ENCODE measurements around the gene SCUBE3. TPM values are rescaled to one million over a fixed set of nuclear protein-coding genes. Genes with fewer than 3 reads are reported as not detected.

SCUBE3 gene
- total and polyA plus RNA-seq, 2 of the 8 experiments (the other 6 are each of a cell fraction or from before 2014, with no cell fraction given), result 0.80 to 1.0 TPM

GRCh38 chr6:35213824-35214756 lies at the start of gene SCUBE3 (continued):
- TF ChIP-seq SP1 (IDR thresholded peaks at IDR 0.05; ENCODE audit: low read depth, low read length) (no peak), POU5F1 (IDR thresholded peaks at IDR 0.05; ENCODE audit: low read depth, low read length) (no peak), YY1 (IDR thresholded peaks at IDR 0.05; ENCODE audit: low read depth, low read length) (no peak), POLR2AphosphoS5 (IDR thresholded peaks at IDR 0.05; ENCODE audit: low read depth, low read length) (no peak), RNF2 (IDR thresholded peaks at IDR 0.05; ENCODE audit: borderline replicate concordance, low read depth, low read length, missing control alignments, poor library complexity, severe bottlenecking) (no peak), SAP30 (IDR thresholded peaks at IDR 0.05; ENCODE audit: insufficient read depth, insufficient replicate concordance, low read length) (no peak), TBP (IDR thresholded peaks at IDR 0.05; ENCODE audit: low read depth, low read length) (no peak), TCF12 (IDR thresholded peaks at IDR 0.05; ENCODE audit: low read depth, low read length) (no peak), USF2 (IDR thresholded peaks at IDR 0.05; ENCODE audit: low read length) (no peak), ATF3 (IDR thresholded peaks at IDR 0.05; ENCODE audit: insufficient read depth, low read depth, low read length) (no peak), SIRT6 (IDR thresholded peaks at IDR 0.05; ENCODE audit: low read length) (no peak), KDM1A (IDR thresholded peaks at IDR 0.05; ENCODE audit: borderline replicate concordance, low read length) (0 out of 2 replicates have a peak, but pooled peaks have one; percentile 7), RBBP5 (IDR thresholded peaks at IDR 0.05; ENCODE audit: borderline replicate concordance, low read depth, low read length) (peak; percentile 92; the same call in 1 of the 2 replicates), BACH1 (IDR thresholded peaks at IDR 0.05; ENCODE audit: low read length) (no peak), NRF1 (IDR thresholded peaks at IDR 0.05; ENCODE audit: low read depth, low read length) (no peak), BRCA1 (IDR thresholded peaks at IDR 0.05; ENCODE audit: low read depth, low read length) (no peak), KDM4A (IDR thresholded peaks at IDR 0.05; ENCODE audit: low read depth, low read length, severe bottlenecking) (peak; percentile 77), JUND (IDR thresholded peaks at IDR 0.05; ENCODE audit: low read length) (no peak), EP300 (IDR thresholded peaks at IDR 0.05; ENCODE audit: borderline replicate concordance in 1 of 2, low read depth in 2 of 2, low read length in 2 of 2) (no peak), CTBP2 (IDR thresholded peaks at IDR 0.05; ENCODE audit: borderline replicate concordance, insufficient read depth, insufficient read length, low read length) (no peak), RXRA (IDR thresholded peaks at IDR 0.05; ENCODE audit: insufficient read depth, low read depth, low read length) (no peak)

Measured in H1 (cell line).